Nephron progenitor cell (in vitro differentiated cells): Measurements from ENCODE around the gene MAT1A.
A peak's percentile ranks its signal among the peaks of the same experiment; 100 is the strongest.

ENCODE experiments used
- DNase-seq: peaks from one replicate; pipeline ENCODE4 v3.0.0; 2021
- H3K27ac Mint-ChIP-seq: 2 replicates; pipeline ENCODE4 v1.8.0; 2021; ENCODE audit warnings: mild to moderate bottlenecking, moderate library complexity, mixed read lengths
- H3K27me3 Mint-ChIP-seq: 2 replicates; pipeline ENCODE4 v1.8.0; 2021; ENCODE audit warnings: mild to moderate bottlenecking, low read depth, mixed read lengths; ENCODE audit not compliant: poor library complexity
- H3K36me3 Mint-ChIP-seq: 2 replicates; pipeline ENCODE4 v1.8.0; 2021; ENCODE audit warnings: low read depth, mixed read lengths
- H3K4me1 Mint-ChIP-seq: 2 replicates; pipeline ENCODE4 v1.8.0; 2021; ENCODE audit warnings: mixed read lengths
- H3K4me3 Mint-ChIP-seq: 2 replicates; pipeline ENCODE4 v1.8.0; 2021; ENCODE audit warnings: mild to moderate bottlenecking, moderate library complexity, mixed read lengths
- H3K9me3 Mint-ChIP-seq: 2 replicates; pipeline ENCODE4 v1.8.0; 2021; ENCODE audit warnings: mild to moderate bottlenecking, moderate library complexity, mixed read lengths
- TF ChIP-seq, protein P1 (sequence below): fragments of 200-600 bp; sonication (generic); IDR thresholded peaks from 2 replicates; pipeline ENCODE4 v1.5.0; 2021; ENCODE audit warnings: antibody characterized with exemption

MAT1A gene

GRCh38 chr10:80322158-80322557, 32.7 kb upstream of the MAT1A start:
- Mint-ChIP-seq H3K27ac (no peak overlapping the region), H3K4me3 (no peak overlapping the region), H3K36me3 (no peaks in the 10 kb centered on the region), H3K9me3 (peaks cover 12% of the 10 kb centered on the region), H3K4me1 (peaks cover 42% of the 10 kb centered on the region), H3K27me3 (peaks cover 8% of the 10 kb centered on the region)
- TF ChIP-seq, protein P1, sequence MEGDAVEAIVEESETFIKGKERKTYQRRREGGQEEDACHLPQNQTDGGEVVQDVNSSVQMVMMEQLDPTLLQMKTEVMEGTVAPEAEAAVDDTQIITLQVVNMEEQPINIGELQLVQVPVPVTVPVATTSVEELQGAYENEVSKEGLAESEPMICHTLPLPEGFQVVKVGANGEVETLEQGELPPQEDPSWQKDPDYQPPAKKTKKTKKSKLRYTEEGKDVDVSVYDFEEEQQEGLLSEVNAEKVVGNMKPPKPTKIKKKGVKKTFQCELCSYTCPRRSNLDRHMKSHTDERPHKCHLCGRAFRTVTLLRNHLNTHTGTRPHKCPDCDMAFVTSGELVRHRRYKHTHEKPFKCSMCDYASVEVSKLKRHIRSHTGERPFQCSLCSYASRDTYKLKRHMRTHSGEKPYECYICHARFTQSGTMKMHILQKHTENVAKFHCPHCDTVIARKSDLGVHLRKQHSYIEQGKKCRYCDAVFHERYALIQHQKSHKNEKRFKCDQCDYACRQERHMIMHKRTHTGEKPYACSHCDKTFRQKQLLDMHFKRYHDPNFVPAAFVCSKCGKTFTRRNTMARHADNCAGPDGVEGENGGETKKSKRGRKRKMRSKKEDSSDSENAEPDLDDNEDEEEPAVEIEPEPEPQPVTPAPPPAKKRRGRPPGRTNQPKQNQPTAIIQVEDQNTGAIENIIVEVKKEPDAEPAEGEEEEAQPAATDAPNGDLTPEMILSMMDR: no peak
- no peak for DNase-seq

DNA sequence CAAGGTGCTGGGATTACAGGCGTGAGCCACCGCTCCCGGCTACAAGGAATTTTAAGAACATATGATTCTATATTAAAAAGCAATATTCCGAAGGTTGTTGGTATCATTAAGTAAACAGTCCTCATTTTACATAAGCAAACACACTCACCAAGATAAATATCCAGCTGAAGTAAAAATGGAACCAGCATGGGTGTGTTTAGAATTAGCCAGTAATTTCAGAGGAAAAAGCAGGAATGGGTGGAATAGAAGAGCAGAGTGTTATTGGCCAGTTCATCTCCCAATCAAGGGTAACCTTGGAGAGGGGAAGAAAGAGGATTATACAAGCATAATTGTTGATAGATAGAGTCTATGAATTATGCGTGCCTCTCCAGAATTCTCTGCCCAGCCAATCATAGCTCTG, 31.7 kb upstream of the MAT1A start:
- Mint-ChIP-seq H3K4me3 (no peak overlapping the region), H3K9me3 (peaks cover 20% of the 10 kb centered on the region), H3K27ac (no peak overlapping the region), H3K4me1 (peaks cover 52% of the 10 kb centered on the region), H3K36me3 (peaks cover 4% of the 10 kb centered on the region), H3K27me3 (peaks cover 8% of the 10 kb centered on the region)
- TF ChIP-seq, protein P1: no peak
- no peak for DNase-seq

- no peak for DNase-seq
- TF ChIP-seq, protein P1: no peak
- Mint-ChIP-seq H3K9me3 (peaks cover 23% of the 10 kb centered on the region), H3K27ac (peak overlapping the region; percentile 36), H3K36me3 (peaks cover 4% of the 10 kb centered on the region), H3K4me1 (peaks cover 54% of the 10 kb centered on the region), H3K4me3 (no peak overlapping the region), H3K27me3 (peaks cover 8% of the 10 kb centered on the region)
These were observed 30.9 kb upstream of the MAT1A start for GRCh38 chr10:80320377-80320776.

DNA sequence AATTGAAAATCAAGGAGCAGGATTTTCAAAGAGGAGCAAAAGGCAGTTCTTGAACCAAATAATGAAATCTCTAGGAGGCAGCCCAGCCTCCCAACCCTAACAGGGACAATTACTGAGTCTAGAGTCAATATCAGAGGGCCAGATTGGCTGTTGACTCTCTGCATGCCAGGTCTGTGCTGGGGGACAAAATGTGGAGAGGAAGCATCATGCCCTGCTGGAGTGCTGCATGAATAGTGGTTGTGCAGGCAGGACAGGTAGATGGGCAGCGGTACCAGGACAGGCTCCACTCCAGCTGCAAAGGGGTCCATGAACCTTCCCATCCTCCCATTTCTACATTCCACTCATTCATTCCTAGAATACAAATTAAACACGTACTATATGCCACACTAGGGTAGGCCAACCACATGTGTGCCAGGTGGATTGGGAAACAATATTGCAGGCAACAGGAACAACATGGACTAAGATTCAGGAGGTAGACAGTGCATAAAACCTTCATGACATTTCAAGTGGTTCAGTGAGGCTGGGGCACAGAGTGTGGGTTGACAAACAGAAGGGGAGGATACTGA, 30.4 kb upstream of the MAT1A start:
- no peak for DNase-seq
- peaks cover 4% of the 10 kb centered on the region for H3K36me3 Mint-ChIP-seq
- H3K4me3 Mint-ChIP-seq: no peak overlapping the region
- H3K9me3 Mint-ChIP-seq: peaks cover 23% of the 10 kb centered on the region
- H3K27ac Mint-ChIP-seq: peak overlapping the region; percentile 67
- H3K27me3 Mint-ChIP-seq: peaks cover 8% of the 10 kb centered on the region
- TF ChIP-seq, protein P1: no peak
- H3K4me1 Mint-ChIP-seq: peaks cover 54% of the 10 kb centered on the region

GRCh38 chr10:80319318-80319717, 29.9 kb upstream of the MAT1A start:
- DNase-seq: no peak
- H3K27me3 Mint-ChIP-seq: peaks cover 8% of the 10 kb centered on the region
- H3K4me1 Mint-ChIP-seq: peaks cover 53% of the 10 kb centered on the region
- no peak overlapping the region for H3K27ac Mint-ChIP-seq
- peaks cover 4% of the 10 kb centered on the region for H3K36me3 Mint-ChIP-seq
- TF ChIP-seq, protein P1: no peak
- H3K9me3 Mint-ChIP-seq: peaks cover 23% of the 10 kb centered on the region
- H3K4me3 Mint-ChIP-seq: no peak overlapping the region

GRCh38 chr10:80318742-80319141, 29.3 kb upstream of the MAT1A start:
- Mint-ChIP-seq H3K27ac (no peak overlapping the region), H3K4me3 (no peak overlapping the region), H3K9me3 (peaks cover 23% of the 10 kb centered on the region), H3K4me1 (peaks cover 47% of the 10 kb centered on the region), H3K27me3 (peaks cover 7% of the 10 kb centered on the region), H3K36me3 (peaks cover 4% of the 10 kb centered on the region)
- no peak for DNase-seq
- TF ChIP-seq, protein P1: no peak
